GM23248 (cell line): ENCODE measurements around the gene LYPD8.

Experiments
- EZH2 ChIP-seq: fragments of 200-600 bp; sonication (generic); IDR thresholded peaks from 2 replicates; pipeline ENCODE4 v1.6.1; 2018; ENCODE audit warnings: antibody characterized with exemption, mild to moderate bottlenecking; ENCODE audit not compliant: insufficient read depth, poor library complexity, severe bottlenecking
- EZH2phosphoT487 ChIP-seq: fragments of 200-600 bp; sonication (generic); IDR thresholded peaks from 2 replicates; pipeline ENCODE4 v1.6.1; 2018; ENCODE audit warnings: antibody characterized with exemption, moderate library complexity, mild to moderate bottlenecking, low read depth; ENCODE audit not compliant: insufficient read depth

DNA sequence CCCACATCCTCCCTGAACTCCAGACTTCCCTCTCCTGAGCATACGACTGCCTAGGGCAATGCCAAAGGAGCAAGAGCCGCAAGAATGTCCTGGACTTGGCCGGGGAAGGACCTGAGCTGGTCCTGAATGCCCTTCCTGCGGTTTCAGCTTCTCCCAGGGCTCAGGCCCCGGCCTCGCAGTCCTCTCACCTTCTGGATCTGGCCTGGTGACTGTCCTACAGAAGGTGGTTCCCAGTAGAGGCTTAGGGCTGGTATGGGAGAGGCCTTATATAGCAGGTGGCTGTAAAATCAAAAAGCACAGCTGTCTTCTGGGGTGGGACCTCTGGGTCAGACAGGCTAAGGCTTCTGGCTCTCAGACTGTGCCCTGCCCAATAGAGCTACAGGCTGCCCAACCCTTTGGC, at the start of gene LYPD8:
- TF ChIP-seq EZH2, result no peak
- no peak for TF ChIP-seq EZH2phosphoT487
